Neural cell (in vitro differentiated cells): Measurements from ENCODE around the gene SDHD. TPM values are rescaled to one million over a fixed set of nuclear protein-coding genes. Genes with fewer than 3 reads are reported as not detected.
"Not testable (repeated sequence)": the region's sequence is repeated elsewhere in the genome, so short reads cannot be mapped to it uniquely, and the experiment has no call there.

Experiments
- H2AFZ ChIP-seq: fragments of 200-600, 300-800 bp; sonication (generic), shearing (Covaris generic); 2 replicates; pipeline ENCODE4 v1.6.0; 2014; ENCODE audit warnings: low read depth, mild to moderate bottlenecking, antibody characterized with exemption, low read length, moderate library complexity
- H3F3A ChIP-seq: fragments of 200-600 bp; shearing (Covaris generic); 2 replicates; pipeline ENCODE4 v1.6.1; 2016; ENCODE audit warnings: mild to moderate bottlenecking, moderate library complexity, mixed read lengths, antibody characterized with exemption, low read length; ENCODE audit not compliant: insufficient read depth, poor library complexity, severe bottlenecking
- H3K27ac ChIP-seq: fragments of 200-600, 300-800 bp; sonication (generic), shearing (Covaris generic); 2 replicates; pipeline ENCODE4 v1.5.1; 2014; ENCODE audit warnings: mild to moderate bottlenecking, low read length, moderate library complexity
- H3K27me3 ChIP-seq: fragments of 300-800, 200-600 bp; sonication (generic), shearing (Covaris generic); 2 replicates; pipeline ENCODE4 v1.6.0; 2014; ENCODE audit warnings: mild to moderate bottlenecking, low read depth, low read length, moderate library complexity; ENCODE audit not compliant: insufficient read depth
- H3K36me3 ChIP-seq: fragments of 300-800, 200-600 bp; sonication (generic), shearing (Covaris generic); 2 replicates; pipeline ENCODE4 v1.5.1; 2014; ENCODE audit warnings: mild to moderate bottlenecking, antibody characterized with exemption, low read length, moderate library complexity; ENCODE audit not compliant: insufficient read depth
- H3K4me2 ChIP-seq: fragments of 300-800, 200-600 bp; sonication (generic), shearing (Covaris generic); 2 replicates; pipeline ENCODE4 v1.6.0; 2014; ENCODE audit warnings: mild to moderate bottlenecking, low read length
- H3K4me3 ChIP-seq: fragments of 300-800, 200-600 bp; sonication (generic), shearing (Covaris generic); 2 replicates; pipeline ENCODE4 v1.5.1; 2014; ENCODE audit warnings: mild to moderate bottlenecking, low read length, moderate library complexity
- H3K79me2 ChIP-seq: fragments of 200-600 bp; shearing (Covaris generic); replicated peaks from 2 replicates; pipeline ENCODE4 v1.6.0; 2014; ENCODE audit warnings: mild to moderate bottlenecking, low read length, moderate library complexity; ENCODE audit not compliant: insufficient read depth
- H3K9ac ChIP-seq: fragments of 300-800, 200-600 bp; sonication (generic), shearing (Covaris generic); 2 replicates; pipeline ENCODE4 v1.6.1; 2016; ENCODE audit warnings: mild to moderate bottlenecking, low read length, mixed read lengths
- H3K9me2 ChIP-seq: fragments of 200-600 bp; shearing (Covaris generic); 2 replicates; pipeline ENCODE4 v1.6.1; 2016; ENCODE audit warnings: mild to moderate bottlenecking, low read length, mixed read lengths; ENCODE audit not compliant: insufficient read depth
- H3K9me3 ChIP-seq: fragments of 200-600, 300-800 bp; sonication (generic), shearing (Covaris generic); 2 replicates; pipeline ENCODE4 v1.6.1; 2016; ENCODE audit warnings: mild to moderate bottlenecking, mixed run types, low read length, moderate library complexity, mixed read lengths
- H4K20me1 ChIP-seq: fragments of 200-600 bp; shearing (Covaris generic); 2 replicates; pipeline ENCODE4 v1.6.1; 2016; ENCODE audit warnings: mild to moderate bottlenecking, mixed run types; ENCODE audit not compliant: insufficient read depth
- EP300 ChIP-seq: fragments of 450-650 bp; conservative IDR thresholded peaks from 2 replicates; pipeline ENCODE4 v1.6.1; 2014; ENCODE audit warnings: antibody characterized with exemption, mild to moderate bottlenecking, moderate library complexity; ENCODE audit not compliant: poor library complexity, severe bottlenecking
- EZH2 ChIP-seq: fragments of 200-600, 300-800 bp; shearing (Covaris generic), sonication (generic); IDR thresholded peaks from 2 replicates; pipeline ENCODE4 v1.6.1; 2014; ENCODE audit warnings: antibody characterized with exemption, low read length, borderline replicate concordance, mild to moderate bottlenecking; ENCODE audit not compliant: insufficient read depth, poor library complexity, severe bottlenecking
- MXI1 ChIP-seq: fragments of 450-650 bp; conservative IDR thresholded peaks from 2 replicates; pipeline ENCODE4 v1.6.1; 2014; ENCODE audit warnings: antibody characterized with exemption, mild to moderate bottlenecking; ENCODE audit not compliant: poor library complexity, severe bottlenecking
- POLR2AphosphoS5 ChIP-seq: IDR thresholded peaks from 2 replicates; pipeline ENCODE4 v1.6.1; 2012
- RAD21 ChIP-seq: fragments of 450-650 bp; conservative IDR thresholded peaks from 2 replicates; pipeline ENCODE4 v1.6.1; 2014; ENCODE audit warnings: antibody characterized with exemption, mild to moderate bottlenecking, moderate library complexity
- SMC3 ChIP-seq: fragments of 450-650 bp; conservative IDR thresholded peaks from 2 replicates; pipeline ENCODE4 v1.6.1; 2014; ENCODE audit warnings: antibody characterized with exemption, mild to moderate bottlenecking, moderate library complexity; ENCODE audit not compliant: poor library complexity
- TAF1 ChIP-seq: IDR thresholded peaks from 2 replicates; pipeline ENCODE4 v1.6.1; 2012; ENCODE audit warnings: low read depth
- polyA plus RNA-seq: library from polyadenylated mRNA; depleted of rRNA; stranded (reverse); fragments of >200 nt; gene quantifications from 2 replicates; pipeline ENCODE4 v1.2.3, GENCODE V29; 2014
- TF ChIP-seq, protein P1 (sequence below): IDR thresholded peaks from 2 replicates; pipeline ENCODE4 v1.6.1; 2012; ENCODE audit warnings: borderline replicate concordance
- TF ChIP-seq, protein P2 (sequence below): fragments of 450-650 bp; IDR thresholded peaks from 2 replicates; pipeline ENCODE4 v1.5.1; 2014; ENCODE audit warnings: antibody characterized with exemption, mild to moderate bottlenecking, moderate library complexity; ENCODE audit not compliant: poor library complexity, severe bottlenecking

The SDHD gene
- polyA plus RNA-seq, 1 donor from 2014 or later: 34.7 TPM

DNA sequence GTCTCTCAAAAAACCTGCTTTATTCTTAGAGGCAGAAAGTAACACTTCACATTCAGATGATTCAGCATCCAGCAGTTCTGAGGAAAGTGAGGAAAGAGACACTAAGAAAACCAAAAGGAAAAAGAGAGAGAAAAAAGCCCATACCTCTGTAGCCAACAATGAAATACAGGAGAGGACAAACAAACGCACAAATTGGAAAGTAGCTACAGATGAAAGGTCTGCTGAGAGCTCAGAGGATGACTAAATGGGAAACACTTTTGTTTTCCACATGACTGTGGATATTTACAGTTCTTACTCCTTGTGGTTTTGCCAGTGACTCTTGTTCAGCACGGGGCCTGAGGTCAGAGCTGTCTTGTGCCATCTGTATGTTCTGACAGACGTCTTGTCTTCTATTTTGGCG lies 3.9 kb upstream of the SDHD start:
- no peak overlapping the region for H3K27ac ChIP-seq
- H3K27me3 ChIP-seq: no peaks in the 10 kb centered on the region
- H2AFZ ChIP-seq: no peak overlapping the region
- TF ChIP-seq MXI1: no peak
- TF ChIP-seq POLR2AphosphoS5: no peak
- TF ChIP-seq EP300: no peak
- TF ChIP-seq RAD21: no peak
- TF ChIP-seq, protein P1, sequence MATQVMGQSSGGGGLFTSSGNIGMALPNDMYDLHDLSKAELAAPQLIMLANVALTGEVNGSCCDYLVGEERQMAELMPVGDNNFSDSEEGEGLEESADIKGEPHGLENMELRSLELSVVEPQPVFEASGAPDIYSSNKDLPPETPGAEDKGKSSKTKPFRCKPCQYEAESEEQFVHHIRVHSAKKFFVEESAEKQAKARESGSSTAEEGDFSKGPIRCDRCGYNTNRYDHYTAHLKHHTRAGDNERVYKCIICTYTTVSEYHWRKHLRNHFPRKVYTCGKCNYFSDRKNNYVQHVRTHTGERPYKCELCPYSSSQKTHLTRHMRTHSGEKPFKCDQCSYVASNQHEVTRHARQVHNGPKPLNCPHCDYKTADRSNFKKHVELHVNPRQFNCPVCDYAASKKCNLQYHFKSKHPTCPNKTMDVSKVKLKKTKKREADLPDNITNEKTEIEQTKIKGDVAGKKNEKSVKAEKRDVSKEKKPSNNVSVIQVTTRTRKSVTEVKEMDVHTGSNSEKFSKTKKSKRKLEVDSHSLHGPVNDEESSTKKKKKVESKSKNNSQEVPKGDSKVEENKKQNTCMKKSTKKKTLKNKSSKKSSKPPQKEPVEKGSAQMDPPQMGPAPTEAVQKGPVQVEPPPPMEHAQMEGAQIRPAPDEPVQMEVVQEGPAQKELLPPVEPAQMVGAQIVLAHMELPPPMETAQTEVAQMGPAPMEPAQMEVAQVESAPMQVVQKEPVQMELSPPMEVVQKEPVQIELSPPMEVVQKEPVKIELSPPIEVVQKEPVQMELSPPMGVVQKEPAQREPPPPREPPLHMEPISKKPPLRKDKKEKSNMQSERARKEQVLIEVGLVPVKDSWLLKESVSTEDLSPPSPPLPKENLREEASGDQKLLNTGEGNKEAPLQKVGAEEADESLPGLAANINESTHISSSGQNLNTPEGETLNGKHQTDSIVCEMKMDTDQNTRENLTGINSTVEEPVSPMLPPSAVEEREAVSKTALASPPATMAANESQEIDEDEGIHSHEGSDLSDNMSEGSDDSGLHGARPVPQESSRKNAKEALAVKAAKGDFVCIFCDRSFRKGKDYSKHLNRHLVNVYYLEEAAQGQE: no peak
- TF ChIP-seq SMC3: no peak
- no peak for TF ChIP-seq EZH2
- TF ChIP-seq TAF1: no peak
- H3K9ac ChIP-seq: peak overlapping the region; percentile 2
- H3K4me3 ChIP-seq: no peak overlapping the region
- H4K20me1 ChIP-seq: no peaks in the 10 kb centered on the region
- no peak overlapping the region for H3K4me2 ChIP-seq
- H3K9me3 ChIP-seq: no peaks in the 10 kb centered on the region
- H3K79me2 ChIP-seq: peaks cover 24% of the 10 kb centered on the region
- peaks cover 19% of the 10 kb centered on the region for H3K36me3 ChIP-seq
- no peaks in the 10 kb centered on the region for H3F3A ChIP-seq
- no peaks in the 10 kb centered on the region for H3K9me2 ChIP-seq

DNA sequence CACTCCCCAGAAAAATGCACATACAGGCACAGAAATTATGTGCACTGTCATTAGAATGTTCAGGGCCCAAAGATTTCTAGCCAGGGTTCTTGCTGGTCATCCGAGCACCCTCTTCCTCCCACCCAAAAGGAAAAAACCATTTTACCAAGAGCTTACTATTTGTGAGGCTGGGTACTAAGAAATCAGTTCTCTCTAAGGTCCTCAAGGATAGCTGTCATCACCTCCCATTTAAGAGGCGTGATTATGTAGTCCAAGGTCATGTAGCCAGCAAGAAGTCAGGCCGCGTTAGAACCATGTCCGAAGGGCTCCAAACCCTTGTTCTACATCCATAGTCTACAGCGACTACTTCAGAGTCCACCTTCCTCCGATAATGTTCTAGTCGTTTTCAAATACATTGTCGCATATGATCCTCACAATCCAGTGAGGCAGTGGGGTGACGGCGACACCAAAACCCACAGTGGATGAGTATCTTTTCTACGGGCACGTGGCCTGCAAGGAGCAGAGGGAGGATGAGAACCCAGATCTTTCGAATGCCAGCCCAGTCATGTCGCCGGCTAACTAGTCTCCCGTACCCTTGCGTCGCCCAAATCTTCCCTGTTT lies 751 bp upstream of the SDHD start:
- Histone ChIP-seq H3K9ac (peak overlapping the region; percentile 79), H2AFZ (peak overlapping the region; percentile 63), H3F3A (no peaks in the 10 kb centered on the region), H3K4me2 (peak overlapping the region; percentile 78), H4K20me1 (no peaks in the 10 kb centered on the region), H3K36me3 (peaks cover 12% of the 10 kb centered on the region), H3K27ac (peak overlapping the region; percentile 70), H3K9me3 (no peaks in the 10 kb centered on the region), H3K79me2 (peaks cover 31% of the 10 kb centered on the region), H3K4me3 (peak overlapping the region; percentile 79), H3K9me2 (no peaks in the 10 kb centered on the region), H3K27me3 (no peaks in the 10 kb centered on the region)
- TF ChIP-seq EZH2: no peak

GRCh38 chr11:112087212-112087611 lies 539 bp downstream of the SDHD start:
- Histone ChIP-seq H3K9me2 (no peaks in the 10 kb centered on the region), H3F3A (no peaks in the 10 kb centered on the region), H3K27ac (peak overlapping the region; percentile 70), H3K9ac (peak overlapping the region; percentile 79), H3K36me3 (peaks cover 12% of the 10 kb centered on the region), H4K20me1 (no peaks in the 10 kb centered on the region), H3K4me3 (peak overlapping the region; percentile 79), H3K27me3 (no peaks in the 10 kb centered on the region), H2AFZ (peak overlapping the region; percentile 86), H3K9me3 (no peaks in the 10 kb centered on the region), H3K79me2 (peaks cover 31% of the 10 kb centered on the region), H3K4me2 (peak overlapping the region; percentile 57)
- TF ChIP-seq MXI1 (no peak), RAD21 (no peak), SMC3 (no peak), EP300 (no peak), EZH2 (no peak), TAF1 (no peak), POLR2AphosphoS5 (no peak)
- TF ChIP-seq, protein P2, sequence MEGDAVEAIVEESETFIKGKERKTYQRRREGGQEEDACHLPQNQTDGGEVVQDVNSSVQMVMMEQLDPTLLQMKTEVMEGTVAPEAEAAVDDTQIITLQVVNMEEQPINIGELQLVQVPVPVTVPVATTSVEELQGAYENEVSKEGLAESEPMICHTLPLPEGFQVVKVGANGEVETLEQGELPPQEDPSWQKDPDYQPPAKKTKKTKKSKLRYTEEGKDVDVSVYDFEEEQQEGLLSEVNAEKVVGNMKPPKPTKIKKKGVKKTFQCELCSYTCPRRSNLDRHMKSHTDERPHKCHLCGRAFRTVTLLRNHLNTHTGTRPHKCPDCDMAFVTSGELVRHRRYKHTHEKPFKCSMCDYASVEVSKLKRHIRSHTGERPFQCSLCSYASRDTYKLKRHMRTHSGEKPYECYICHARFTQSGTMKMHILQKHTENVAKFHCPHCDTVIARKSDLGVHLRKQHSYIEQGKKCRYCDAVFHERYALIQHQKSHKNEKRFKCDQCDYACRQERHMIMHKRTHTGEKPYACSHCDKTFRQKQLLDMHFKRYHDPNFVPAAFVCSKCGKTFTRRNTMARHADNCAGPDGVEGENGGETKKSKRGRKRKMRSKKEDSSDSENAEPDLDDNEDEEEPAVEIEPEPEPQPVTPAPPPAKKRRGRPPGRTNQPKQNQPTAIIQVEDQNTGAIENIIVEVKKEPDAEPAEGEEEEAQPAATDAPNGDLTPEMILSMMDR: no peak
- TF ChIP-seq, protein P1: no peak

DNA sequence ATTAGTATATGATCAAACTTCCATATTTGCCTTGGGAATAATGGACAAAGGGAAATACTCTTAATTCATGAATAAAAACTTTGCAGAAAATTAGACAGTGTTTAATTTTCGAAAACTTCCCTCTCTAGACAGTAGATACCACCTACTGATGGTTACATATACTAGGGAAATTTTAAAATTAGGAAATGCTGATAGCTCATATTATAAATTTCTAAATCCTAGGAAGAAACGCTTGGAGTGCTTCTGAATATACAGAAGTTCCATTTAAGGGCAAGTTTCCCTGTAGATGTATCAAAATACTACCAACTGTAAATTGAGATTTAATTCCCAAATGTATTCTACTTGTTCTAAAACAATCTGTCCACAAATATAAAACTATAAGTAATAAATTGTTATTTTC lies 8.6 kb downstream of the SDHD start:
- not testable (repeated sequence) for H3K9me2 ChIP-seq, H3K27ac ChIP-seq, H3K9me3 ChIP-seq, H3K27me3 ChIP-seq, H3K36me3 ChIP-seq, H3K4me2 ChIP-seq, H2AFZ ChIP-seq, H3F3A ChIP-seq, H3K4me3 ChIP-seq, H3K9ac ChIP-seq, H4K20me1 ChIP-seq, H3K79me2 ChIP-seq
